Erythroblast (primary cell): ENCODE measurements around the gene NKAIN2.

Experiments
- GATA1 ChIP-seq: IDR thresholded peaks from 2 replicates; pipeline ENCODE4 v1.6.1; 2011; ENCODE audit warnings: low read depth, mild to moderate bottlenecking, control low read depth, low read length, moderate library complexity
- POLR2A ChIP-seq: IDR thresholded peaks from 2 replicates; pipeline ENCODE4 v1.6.1; 2011; ENCODE audit warnings: mild to moderate bottlenecking, low read length

- no peak for TF ChIP-seq POLR2A
- TF ChIP-seq GATA1, result no peak
These were observed 153.0 kb downstream of the NKAIN2 start for GRCh38 chr6:123956492-123957139.
